Glomerular visceral epithelial cell (primary cell): ENCODE data around the gene ADAMTS12.
"Not testable (repeated sequence)": the region's sequence is repeated elsewhere in the genome, so short reads cannot be mapped to it uniquely, and the experiment has no call there.

Source experiments
- DNase-seq: peaks from one replicate; pipeline ENCODE4 v3.0.0-alpha.2; 2016; ENCODE audit errors: extremely low spot score

Gene ADAMTS12

GRCh38 chr5:33592245-33592644, 299.5 kb downstream of the ADAMTS12 start:
- DNase-seq = no peak

GRCh38 chr5:33588654-33589372, 303.0 kb downstream of the ADAMTS12 start:
- DNase-seq = no peak

GRCh38 chr5:33583332-33583731, 308.5 kb downstream of the ADAMTS12 start:
- DNase-seq = no peak

GRCh38 chr5:33582417-33582816, 309.4 kb downstream of the ADAMTS12 start:
- DNase-seq = no peak

GRCh38 chr5:33579789-33580188, 312.0 kb downstream of the ADAMTS12 start:
- DNase-seq = no peak

GRCh38 chr5:33579152-33579551, 312.6 kb downstream of the ADAMTS12 start:
- no peak for DNase-seq

- no peak for DNase-seq
Observed at GRCh38 chr5:33576726-33577590, 314.8 kb downstream of the ADAMTS12 start.

- no peak for DNase-seq
Observed at GRCh38 chr5:33565324-33565723, 326.5 kb downstream of the ADAMTS12 start.

- DNase-seq = no peak
Observed at GRCh38 chr5:33563983-33564908, 327.5 kb downstream of the ADAMTS12 start.

- DNase-seq = no peak
Observed at GRCh38 chr5:33563530-33563929, 328.3 kb downstream of the ADAMTS12 start.

- DNase-seq = no peak
Observed at GRCh38 chr5:33558489-33558888, 333.3 kb downstream of the ADAMTS12 start.

- DNase-seq = no peak
Observed at GRCh38 chr5:33557605-33558004, 334.2 kb downstream of the ADAMTS12 start.

- DNase-seq = no peak
Observed at GRCh38 chr5:33556330-33557328, 335.2 kb downstream of the ADAMTS12 start.

GRCh38 chr5:33549982-33550567, 341.7 kb downstream of the ADAMTS12 start:
- no peak for DNase-seq

GRCh38 chr5:33539790-33540189, 352.0 kb downstream of the ADAMTS12 start:
- not testable (repeated sequence) for DNase-seq

- no peak for DNase-seq
Observed at GRCh38 chr5:33539212-33539611, 352.6 kb downstream of the ADAMTS12 start.

- DNase-seq = no peak
Observed at GRCh38 chr5:33538201-33538600, 353.6 kb downstream of the ADAMTS12 start.

- DNase-seq = no peak
Observed at GRCh38 chr5:33537240-33537639, 354.6 kb downstream of the ADAMTS12 start.

GRCh38 chr5:33536802-33537201, 355.0 kb downstream of the ADAMTS12 start:
- DNase-seq = no peak

GRCh38 chr5:33531824-33532223, 360.0 kb downstream of the ADAMTS12 start:
- no peak for DNase-seq

GRCh38 chr5:33531037-33531298, 360.8 kb downstream of the ADAMTS12 start:
- no peak for DNase-seq
